Measurements from ENCODE around the gene PPP4R2.

Gene PPP4R2

DNA sequence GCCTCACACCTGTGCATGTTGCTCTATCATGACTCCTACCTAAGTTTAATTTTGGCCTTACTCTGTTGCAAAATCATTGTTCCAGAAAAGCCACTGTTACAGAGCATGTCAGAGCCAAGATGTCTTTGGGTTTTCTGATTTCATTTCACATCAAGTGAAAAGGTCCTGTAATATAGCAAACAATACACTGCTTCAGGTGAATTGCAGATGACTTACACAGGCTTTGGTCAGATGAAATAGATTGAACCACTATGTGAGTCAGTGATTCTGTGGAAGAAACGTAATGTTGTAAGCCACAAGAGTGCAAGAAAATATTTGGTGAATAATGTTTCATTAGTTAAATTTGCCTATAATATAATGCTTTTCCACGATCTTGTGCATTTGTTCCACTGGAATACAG is 87.6 kb downstream of the PPP4R2 start:
- TF ChIP-seq, protein P1, sequence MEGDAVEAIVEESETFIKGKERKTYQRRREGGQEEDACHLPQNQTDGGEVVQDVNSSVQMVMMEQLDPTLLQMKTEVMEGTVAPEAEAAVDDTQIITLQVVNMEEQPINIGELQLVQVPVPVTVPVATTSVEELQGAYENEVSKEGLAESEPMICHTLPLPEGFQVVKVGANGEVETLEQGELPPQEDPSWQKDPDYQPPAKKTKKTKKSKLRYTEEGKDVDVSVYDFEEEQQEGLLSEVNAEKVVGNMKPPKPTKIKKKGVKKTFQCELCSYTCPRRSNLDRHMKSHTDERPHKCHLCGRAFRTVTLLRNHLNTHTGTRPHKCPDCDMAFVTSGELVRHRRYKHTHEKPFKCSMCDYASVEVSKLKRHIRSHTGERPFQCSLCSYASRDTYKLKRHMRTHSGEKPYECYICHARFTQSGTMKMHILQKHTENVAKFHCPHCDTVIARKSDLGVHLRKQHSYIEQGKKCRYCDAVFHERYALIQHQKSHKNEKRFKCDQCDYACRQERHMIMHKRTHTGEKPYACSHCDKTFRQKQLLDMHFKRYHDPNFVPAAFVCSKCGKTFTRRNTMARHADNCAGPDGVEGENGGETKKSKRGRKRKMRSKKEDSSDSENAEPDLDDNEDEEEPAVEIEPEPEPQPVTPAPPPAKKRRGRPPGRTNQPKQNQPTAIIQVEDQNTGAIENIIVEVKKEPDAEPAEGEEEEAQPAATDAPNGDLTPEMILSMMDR (IDR thresholded peaks at IDR 0.05; ENCODE audit: poor library complexity, severe bottlenecking) = no peak
- H3K36me3 ChIP-seq (ENCODE audit: low read depth) = no peaks in the 10 kb centered on the region
- no peaks in the 10 kb centered on the region for H3K27me3 ChIP-seq (ENCODE audit: insufficient read depth, poor library complexity, severe bottlenecking)
- no peaks in the 10 kb centered on the region for H3K4me1 ChIP-seq (ENCODE audit: insufficient read depth, poor library complexity, severe bottlenecking)
- DNase-seq (ENCODE audit: low spot score) (no peak), ATAC-seq (ENCODE audit: low read depth) (no peak; the same call in 2 of the 3 replicates)
- no peak overlapping the region for H3K4me3 ChIP-seq (ENCODE audit: severe bottlenecking)
- no peak overlapping the region for H3K27ac ChIP-seq (ENCODE audit: poor library complexity, severe bottlenecking)
- H3K9me3 ChIP-seq (ENCODE audit: severe bottlenecking) = no peaks in the 10 kb centered on the region

DNA sequence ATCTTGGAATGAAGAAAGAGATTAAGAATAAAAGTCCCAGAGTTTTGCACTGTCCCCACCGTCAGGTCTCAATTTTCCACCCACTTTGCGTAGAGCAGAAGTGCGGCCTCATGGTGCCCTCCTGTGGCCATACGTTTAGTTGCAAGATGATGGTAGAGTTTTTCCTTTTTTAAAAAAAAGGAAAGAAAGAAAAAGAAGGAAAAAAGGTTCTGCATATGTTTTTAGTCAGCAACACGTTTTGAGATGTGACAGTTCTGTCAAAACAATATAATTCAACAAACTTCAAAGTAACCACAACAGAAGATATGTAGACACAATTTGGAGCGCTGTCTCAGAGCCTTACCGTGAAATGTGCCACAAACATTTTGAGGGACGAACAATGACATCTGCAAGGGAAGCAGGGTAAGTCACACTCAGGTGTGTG is 89.5 kb downstream of the PPP4R2 start:
- Histone ChIP-seq H3K4me1 (ENCODE audit: insufficient read depth, poor library complexity, severe bottlenecking) (no peaks in the 10 kb centered on the region), H3K4me3 (ENCODE audit: severe bottlenecking) (no peak overlapping the region), H3K36me3 (ENCODE audit: low read depth) (no peaks in the 10 kb centered on the region), H3K27me3 (ENCODE audit: insufficient read depth, poor library complexity, severe bottlenecking) (no peaks in the 10 kb centered on the region), H3K9me3 (ENCODE audit: severe bottlenecking) (no peaks in the 10 kb centered on the region), H3K27ac (ENCODE audit: poor library complexity, severe bottlenecking) (no peak overlapping the region)
- ATAC-seq (ENCODE audit: low read depth) (0 out of 3 replicates have a peak, but pooled peaks have one; percentile 53), DNase-seq (ENCODE audit: low spot score) (no peak)
- TF ChIP-seq, protein P1 (IDR thresholded peaks at IDR 0.05; ENCODE audit: poor library complexity, severe bottlenecking) = peak; percentile 90

DNA sequence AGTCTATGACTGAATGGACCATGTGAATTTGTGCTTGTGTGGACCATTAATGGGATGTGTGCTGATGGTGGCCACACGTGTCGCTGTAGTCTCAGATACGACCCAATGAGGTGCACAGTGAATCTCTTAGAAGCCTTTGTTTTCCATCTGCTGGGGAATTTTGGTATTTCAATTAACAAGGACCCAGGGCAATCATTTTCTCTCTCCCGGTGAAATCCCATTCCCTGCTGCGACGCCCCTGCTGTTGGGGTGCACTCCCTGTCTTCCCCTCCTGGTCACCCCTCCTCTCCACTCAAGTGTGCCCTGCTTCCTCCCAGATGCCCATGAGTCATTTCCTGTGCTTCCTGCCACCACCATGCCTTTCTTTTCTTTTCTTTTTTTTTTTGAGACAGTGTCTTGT is 97.5 kb downstream of the PPP4R2 start:
- H3K36me3 ChIP-seq (ENCODE audit: low read depth) = no peaks in the 10 kb centered on the region
- no peaks in the 10 kb centered on the region for H3K27me3 ChIP-seq (ENCODE audit: insufficient read depth, poor library complexity, severe bottlenecking)
- TF ChIP-seq, protein P1 (IDR thresholded peaks at IDR 0.05; ENCODE audit: poor library complexity, severe bottlenecking) = no peak
- no peaks in the 10 kb centered on the region for H3K9me3 ChIP-seq (ENCODE audit: severe bottlenecking)
- H3K4me1 ChIP-seq (ENCODE audit: insufficient read depth, poor library complexity, severe bottlenecking) = no peaks in the 10 kb centered on the region
- H3K4me3 ChIP-seq (ENCODE audit: severe bottlenecking) = no peak overlapping the region
- DNase-seq (ENCODE audit: low spot score) (no peak), ATAC-seq (ENCODE audit: low read depth) (no peak)
- no peak overlapping the region for H3K27ac ChIP-seq (ENCODE audit: poor library complexity, severe bottlenecking)

DNA sequence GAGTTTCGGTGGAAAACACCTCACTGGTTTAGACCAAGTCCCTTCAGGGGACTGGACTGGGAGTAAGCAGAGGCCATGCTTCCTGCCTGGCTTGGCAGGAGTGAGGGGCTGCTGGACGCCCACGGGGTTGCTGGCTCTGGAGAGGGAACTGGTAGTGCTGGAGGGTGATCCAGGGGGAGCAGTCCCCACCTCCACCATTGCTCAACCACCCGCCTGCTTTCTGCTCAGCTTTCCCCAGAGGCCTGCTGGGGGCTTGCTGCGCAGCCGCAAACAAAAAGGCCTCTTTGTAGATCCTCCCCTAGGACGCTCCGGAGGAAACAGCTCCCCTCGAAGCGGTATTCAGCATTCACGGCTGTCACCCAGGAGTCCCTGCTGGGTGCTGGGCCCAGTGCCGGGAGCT is 98.3 kb downstream of the PPP4R2 start:
- DNase-seq (ENCODE audit: low spot score) (no peak), ATAC-seq (ENCODE audit: low read depth) (no peak)
- Histone ChIP-seq H3K4me1 (ENCODE audit: insufficient read depth, poor library complexity, severe bottlenecking) (no peaks in the 10 kb centered on the region), H3K27ac (ENCODE audit: poor library complexity, severe bottlenecking) (no peak overlapping the region), H3K9me3 (ENCODE audit: severe bottlenecking) (no peaks in the 10 kb centered on the region), H3K27me3 (ENCODE audit: insufficient read depth, poor library complexity, severe bottlenecking) (no peaks in the 10 kb centered on the region), H3K36me3 (ENCODE audit: low read depth) (no peaks in the 10 kb centered on the region), H3K4me3 (ENCODE audit: severe bottlenecking) (no peak overlapping the region)
- TF ChIP-seq, protein P1 (IDR thresholded peaks at IDR 0.05; ENCODE audit: poor library complexity, severe bottlenecking) = no peak

DNA sequence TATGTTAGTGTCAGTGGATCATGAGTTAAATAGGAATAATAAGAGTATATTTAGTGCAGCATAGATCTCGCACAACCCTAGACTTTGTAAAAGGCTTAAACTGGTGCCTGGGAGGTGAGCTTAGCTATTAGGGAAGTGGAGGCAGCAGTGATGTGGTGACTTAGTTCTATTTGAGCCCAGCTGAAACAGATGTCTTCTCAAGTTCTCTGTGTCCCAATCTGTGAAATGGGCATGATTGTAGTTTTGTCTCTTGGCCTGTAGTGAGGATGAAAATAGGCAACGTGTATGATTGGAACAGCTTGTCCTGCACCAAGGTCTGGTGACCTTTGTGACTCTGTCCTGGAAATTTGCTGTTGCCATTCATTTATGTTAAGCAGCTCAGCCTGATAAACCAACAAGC is 99.6 kb downstream of the PPP4R2 start:
- Histone ChIP-seq H3K4me3 (ENCODE audit: severe bottlenecking) (no peak overlapping the region), H3K36me3 (ENCODE audit: low read depth) (no peaks in the 10 kb centered on the region), H3K27ac (ENCODE audit: poor library complexity, severe bottlenecking) (no peak overlapping the region), H3K9me3 (ENCODE audit: severe bottlenecking) (no peaks in the 10 kb centered on the region), H3K4me1 (ENCODE audit: insufficient read depth, poor library complexity, severe bottlenecking) (no peaks in the 10 kb centered on the region), H3K27me3 (ENCODE audit: insufficient read depth, poor library complexity, severe bottlenecking) (no peaks in the 10 kb centered on the region)
- DNase-seq (ENCODE audit: low spot score) = no peak
- TF ChIP-seq, protein P1 (IDR thresholded peaks at IDR 0.05; ENCODE audit: poor library complexity, severe bottlenecking) = no peak
- ATAC-seq (ENCODE audit: low read depth) = no peak
